Measurements from ENCODE around the gene SCAPER. TPM values are rescaled to one million over a fixed set of nuclear protein-coding genes. Genes with fewer than 3 reads are reported as not detected.
A peak's percentile ranks its signal among the peaks of the same experiment; 100 is the strongest.

SCAPER gene
- total RNA-seq, 1 experiment from 2014 or later = 7.4 TPM

DNA sequence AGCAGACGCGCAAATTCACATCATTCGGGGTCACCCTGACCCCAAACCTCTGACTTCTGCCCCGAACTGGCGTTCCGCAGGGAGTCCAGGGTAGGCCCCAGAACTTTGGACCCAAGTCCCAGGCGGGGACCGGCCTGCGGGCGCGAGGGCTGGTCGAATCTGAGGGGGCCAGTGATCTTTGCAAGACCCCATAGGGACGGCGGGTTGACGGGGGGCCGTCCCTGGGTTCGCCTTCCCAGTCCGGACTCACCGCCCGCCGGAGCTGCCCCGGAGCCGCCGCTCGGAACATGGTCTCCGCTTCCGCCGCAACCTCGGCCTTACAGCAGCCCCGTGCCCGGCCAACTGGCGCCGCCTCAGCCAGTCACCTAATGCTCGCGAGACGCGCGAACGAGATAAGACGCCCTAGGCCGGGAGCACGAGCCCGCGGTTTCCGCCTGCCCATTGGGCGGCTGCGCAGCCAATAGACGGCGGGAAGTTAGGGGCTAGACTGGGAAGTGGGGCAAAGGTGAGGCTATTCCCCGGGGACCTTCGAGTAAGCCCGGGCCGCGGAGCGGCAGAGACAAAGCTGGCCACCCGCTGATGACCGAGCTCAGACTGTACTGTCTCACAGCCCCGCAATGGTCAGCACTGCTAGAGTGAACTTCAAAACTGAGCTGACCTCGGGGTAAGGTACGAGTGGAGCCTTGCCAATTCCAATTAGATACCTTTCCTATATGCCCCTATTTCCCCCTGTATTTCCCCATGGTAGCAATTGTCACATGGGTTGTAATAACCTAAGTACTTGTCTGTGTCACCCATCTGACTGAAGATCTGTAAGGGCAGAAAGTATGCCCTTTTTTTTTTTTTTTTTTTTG is 593.8 kb downstream of the SCAPER start, which contains the start of gene ETFA:
Gene ETFA (minus strand): TSS at position 370 of the 854 bp plus-strand sequence. CDS start 81 bp downstream, at position 289.
- Histone ChIP-seq H2BK12ac (ENCODE audit: insufficient read length, low read depth, low read length) (no peak within 1 kb of the TSS), H3K79me1 (ENCODE audit: insufficient read depth, low read depth, low read length, poor library complexity, severe bottlenecking) (no peaks in the 10 kb centered on the region), H3K79me2 (ENCODE audit: insufficient read depth, low read length) (no peaks in the 10 kb centered on the region), H4K20me1 (ENCODE audit: control insufficient read depth, insufficient read depth, insufficient read length) (no peaks in the 10 kb centered on the region), H2AK5ac (ENCODE audit: insufficient read length, low read length) (no peak within 1 kb of the TSS), H4K91ac (ENCODE audit: insufficient read length, low read depth, low read length) (no peak within 1 kb of the TSS), H3K4me2 (ENCODE audit: insufficient read depth, insufficient read length, low read length) (peak within 1 kb of the TSS; percentile 72), H3T11ph (ENCODE audit: low read length) (no peak within 1 kb of the TSS), H3K4me1 (ENCODE audit: insufficient read depth, low read length) (no peaks in the 10 kb centered on the region), H4K5ac (ENCODE audit: insufficient read length, low read depth, low read length) (no peak within 1 kb of the TSS), H4K8ac (replicated peaks; ENCODE audit: insufficient read length, low read depth, low read length) (no peak within 1 kb of the TSS), H3K27me3 (ENCODE audit: insufficient read depth, low read length) (no peaks in the 10 kb centered on the region), H3K23me2 (ENCODE audit: insufficient read length, low read depth, low read length, poor library complexity, severe bottlenecking) (peaks cover 5% of the 10 kb centered on the region), H2BK15ac (ENCODE audit: low read depth, low read length) (no peak within 1 kb of the TSS), H2BK120ac (ENCODE audit: low read depth, low read length, poor library complexity, severe bottlenecking) (no peak within 1 kb of the TSS), H3K4ac (ENCODE audit: low read depth, low read length) (no peak within 1 kb of the TSS), H3K56ac (ENCODE audit: insufficient read length, low read depth, low read length) (no peak within 1 kb of the TSS), H3K14ac (ENCODE audit: insufficient read depth, low read length) (peak within 1 kb of the TSS; percentile 66; the same call in 1 of the 2 replicates), H2BK20ac (ENCODE audit: low read depth, low read length, poor library complexity, severe bottlenecking) (no peak within 1 kb of the TSS), H3K9ac (ENCODE audit: extremely low read depth, insufficient read length, low read length) (peak within 1 kb of the TSS; percentile 45), H2BK5ac (ENCODE audit: insufficient read length, low read length) (no peak within 1 kb of the TSS), H3K23ac (ENCODE audit: insufficient read length, low read depth, low read length) (no peak within 1 kb of the TSS), H3K18ac (ENCODE audit: insufficient read length, low read depth, low read length) (no peak within 1 kb of the TSS), H3K9me3 (ENCODE audit: control insufficient read depth, low read depth, low read length) (no peaks in the 10 kb centered on the region), H3K27ac (ENCODE audit: insufficient read length, low read depth, low read length) (no peak within 1 kb of the TSS), H2AFZ (ENCODE audit: low read length) (peak within 1 kb of the TSS; percentile 58)
- no peak for TF ChIP-seq CTCF (conservative IDR thresholded peaks at IDR 0.05)
- Mint-ChIP-seq H3K4me3 (peak within 1 kb of the TSS; percentile 87 to 90), H3K4me1 (peaks cover 16 to 17% of the 10 kb centered on the region in 2 experiments), H3K9me3 (peaks cover 0 to 3% of the 10 kb centered on the region in 2 experiments; a peak in 2 of 5 replicates), H3K27ac (peak within 1 kb of the TSS in 2 of 3 experiments; percentile 44 to 85; a peak in 2 of 7 replicates), H3K36me3 (ENCODE audit: insufficient read depth in 1 of 3, low read depth in 3 of 3) (no peaks in the 10 kb centered on the region; a peak in 3 of 7 replicates), H3K27me3 (ENCODE audit: low read depth) (peaks cover 21% of the 10 kb centered on the region)
- WGBS (ENCODE audit: extremely low coverage, insufficient read length, low lambda C conversion rate) = no CpG with 5 or more reads among the region's 60 CpGs
- DNase-seq = peak; percentile 97

All from H9 (cell line).